ENCODE measurements around the gene SLC6A2.

Gene SLC6A2

GRCh38 chr16:55671974-55672280 lies 16.1 kb downstream of the SLC6A2 start:
- H3K4me1 ChIP-seq (ENCODE audit: control insufficient read depth, insufficient read depth, low read depth, low read length): no peaks in the 10 kb centered on the region
- H2BK15ac ChIP-seq (ENCODE audit: low read depth, poor library complexity, severe bottlenecking): no peak overlapping the region
- no peak overlapping the region for H3K23ac ChIP-seq (ENCODE audit: low read length in 2 of 2)
- H3K27ac ChIP-seq (ENCODE audit: low read length, poor library complexity, severe bottlenecking): no peak overlapping the region
- H3K4ac ChIP-seq (ENCODE audit: low read depth in 1 of 2, low read length in 2 of 2): no peak overlapping the region
- no peak overlapping the region for H2BK5ac ChIP-seq (ENCODE audit: low read depth, low read length, poor library complexity, severe bottlenecking)
- no peak overlapping the region for H4K8ac ChIP-seq (ENCODE audit: low read length)
- no peak overlapping the region for H3K14ac ChIP-seq (ENCODE audit: low read length in 2 of 2)
- 89% methylated on average over 10 of the region's 10 CpGs for WGBS
- no peak overlapping the region for H3K18ac ChIP-seq (ENCODE audit: low read depth in 1 of 2, low read length in 2 of 2)
- H3K4me2 ChIP-seq (ENCODE audit: low read length, poor library complexity, severe bottlenecking): no peak overlapping the region
- no peak overlapping the region for H2BK12ac ChIP-seq (ENCODE audit: low read length in 2 of 2)
- H3K36me3 ChIP-seq (ENCODE audit: control insufficient read depth in 1 of 2, insufficient read depth in 2 of 2, low read depth in 1 of 2, low read length in 2 of 2): no peaks in the 10 kb centered on the region
- H2AFZ ChIP-seq (ENCODE audit: low read depth, low read length): no peak overlapping the region
- peak overlapping the region; percentile 6 for H3K9ac ChIP-seq (ENCODE audit: low read length)
- H3K79me1 ChIP-seq (replicated peaks; ENCODE audit: low read length, poor library complexity, severe bottlenecking): no peaks in the 10 kb centered on the region
- no peaks in the 10 kb centered on the region for H3K9me3 ChIP-seq (ENCODE audit: control insufficient read depth, low read length)
- no peak for DNase-seq
- H2BK120ac ChIP-seq (ENCODE audit: low read depth, low read length): no peak overlapping the region
- H2AK5ac ChIP-seq (ENCODE audit: low read length, severe bottlenecking): no peak overlapping the region
- H4K91ac ChIP-seq (ENCODE audit: low read length): no peak overlapping the region
- no peak overlapping the region for H3K4me3 ChIP-seq (ENCODE audit: insufficient read depth in 1 of 2, low read depth in 1 of 2, low read length in 2 of 2)
- peaks cover under 1 to 2% of the 10 kb centered on the region in 2 experiments for H3K27me3 ChIP-seq (ENCODE audit: control insufficient read depth in 1 of 2, insufficient read depth in 1 of 2, low read length in 2 of 2)

- peaks cover 0 to 5% of the 10 kb centered on the region in 2 experiments for H3K27me3 ChIP-seq (ENCODE audit: control insufficient read depth in 1 of 2, insufficient read depth in 1 of 2, low read length in 2 of 2)
- WGBS: 65% methylated on average over 5 of the region's 6 CpGs
- H3K14ac ChIP-seq (ENCODE audit: low read length in 2 of 2): no peak overlapping the region
These were observed 16.7 kb downstream of the SLC6A2 start for GRCh38 chr16:55672471-55672870.

DNA sequence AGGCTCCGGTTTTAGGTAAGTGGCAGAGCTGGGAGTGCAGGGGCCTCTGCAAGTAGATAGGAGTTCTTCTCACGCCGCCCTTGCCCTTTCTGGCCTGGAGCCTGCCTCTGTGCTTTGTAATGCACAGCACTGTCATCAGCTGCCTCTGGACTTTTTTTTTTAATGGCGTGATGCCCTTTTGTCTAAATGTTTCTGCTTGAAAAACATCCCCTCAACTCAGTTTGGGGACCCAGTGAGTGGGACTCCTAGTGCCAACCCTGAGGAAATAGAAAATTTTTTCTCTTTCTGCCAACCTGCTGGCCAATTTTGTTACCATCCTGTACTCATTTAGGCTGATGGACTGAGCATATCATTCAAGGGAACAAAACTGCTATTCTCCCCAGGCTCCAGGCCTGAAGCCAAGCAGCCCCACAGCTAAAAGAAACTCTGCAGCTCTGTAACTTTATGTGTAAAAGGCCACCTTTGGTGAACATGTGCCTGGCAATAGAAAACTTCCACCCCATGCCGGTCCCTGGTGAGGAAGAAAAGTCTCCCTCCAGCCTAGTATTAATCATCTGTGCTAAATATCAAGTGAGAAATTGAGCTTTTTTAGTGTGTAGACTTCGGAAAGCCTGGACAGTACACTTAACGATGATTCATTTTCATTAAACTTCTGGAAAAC lies 22.5 kb downstream of the SLC6A2 start:
- Histone ChIP-seq H2BK12ac (ENCODE audit: low read length in 2 of 2) (no peak overlapping the region), H2BK5ac (ENCODE audit: low read depth, low read length, poor library complexity, severe bottlenecking) (no peak overlapping the region), H2BK15ac (ENCODE audit: low read depth, poor library complexity, severe bottlenecking) (no peak overlapping the region), H3K18ac (ENCODE audit: low read depth in 1 of 2, low read length in 2 of 2) (no peak overlapping the region), H4K91ac (ENCODE audit: low read length) (no peak overlapping the region), H3K27ac (ENCODE audit: low read length, poor library complexity, severe bottlenecking) (no peak overlapping the region), H2AFZ (ENCODE audit: low read depth, low read length) (no peak overlapping the region), H3K4me3 (ENCODE audit: insufficient read depth in 1 of 2, low read depth in 1 of 2, low read length in 2 of 2) (no peak overlapping the region), H3K23ac (ENCODE audit: low read length in 2 of 2) (no peak overlapping the region), H4K8ac (ENCODE audit: low read length) (no peak overlapping the region), H3K36me3 (ENCODE audit: control insufficient read depth in 1 of 2, insufficient read depth in 2 of 2, low read depth in 1 of 2, low read length in 2 of 2) (no peaks in the 10 kb centered on the region), H3K14ac (ENCODE audit: low read length in 2 of 2) (no peak overlapping the region), H3K9me3 (ENCODE audit: control insufficient read depth, low read length) (no peaks in the 10 kb centered on the region), H3K9ac (ENCODE audit: low read length) (peak overlapping the region; percentile 15), H3K27me3 (ENCODE audit: control insufficient read depth in 1 of 2, insufficient read depth in 1 of 2, low read length in 2 of 2) (peaks cover 5% of the 10 kb centered on the region in 2 experiments), H3K4me1 (ENCODE audit: control insufficient read depth, insufficient read depth, low read depth, low read length) (no peaks in the 10 kb centered on the region), H2AK5ac (ENCODE audit: low read length, severe bottlenecking) (no peak overlapping the region), H3K4ac (ENCODE audit: low read depth in 1 of 2, low read length in 2 of 2) (no peak overlapping the region), H2BK120ac (ENCODE audit: low read depth, low read length) (no peak overlapping the region), H3K4me2 (ENCODE audit: low read length, poor library complexity, severe bottlenecking) (no peak overlapping the region), H3K79me1 (replicated peaks; ENCODE audit: low read length, poor library complexity, severe bottlenecking) (no peaks in the 10 kb centered on the region)
- no peak for DNase-seq
- WGBS: 70% methylated on average over 6 of the region's 7 CpGs

More at GRCh38 chr16:55672471-55672870, 16.7 kb downstream of the SLC6A2 start:
- H3K4me1 ChIP-seq (ENCODE audit: control insufficient read depth, insufficient read depth, low read depth, low read length): no peaks in the 10 kb centered on the region
- no peak overlapping the region for H3K18ac ChIP-seq (ENCODE audit: low read depth in 1 of 2, low read length in 2 of 2)
- no peak overlapping the region for H3K4me3 ChIP-seq (ENCODE audit: insufficient read depth in 1 of 2, low read depth in 1 of 2, low read length in 2 of 2)
- peak overlapping the region; percentile 6 for H3K9ac ChIP-seq (ENCODE audit: low read length)
- no peak overlapping the region for H4K8ac ChIP-seq (ENCODE audit: low read length)
- H2BK5ac ChIP-seq (ENCODE audit: low read depth, low read length, poor library complexity, severe bottlenecking): no peak overlapping the region
- no peak overlapping the region for H3K23ac ChIP-seq (ENCODE audit: low read length in 2 of 2)
- no peak overlapping the region for H2AK5ac ChIP-seq (ENCODE audit: low read length, severe bottlenecking)
- no peak overlapping the region for H2BK15ac ChIP-seq (ENCODE audit: low read depth, poor library complexity, severe bottlenecking)
- no peak overlapping the region for H2BK12ac ChIP-seq (ENCODE audit: low read length in 2 of 2)
- H2BK120ac ChIP-seq (ENCODE audit: low read depth, low read length): no peak overlapping the region
- H4K91ac ChIP-seq (ENCODE audit: low read length): no peak overlapping the region
- no peak for DNase-seq
- no peaks in the 10 kb centered on the region for H3K36me3 ChIP-seq (ENCODE audit: control insufficient read depth in 1 of 2, insufficient read depth in 2 of 2, low read depth in 1 of 2, low read length in 2 of 2)
- H3K27ac ChIP-seq (ENCODE audit: low read length, poor library complexity, severe bottlenecking): no peak overlapping the region
- H3K4ac ChIP-seq (ENCODE audit: low read depth in 1 of 2, low read length in 2 of 2): no peak overlapping the region
- H2AFZ ChIP-seq (ENCODE audit: low read depth, low read length): no peak overlapping the region
- H3K9me3 ChIP-seq (ENCODE audit: control insufficient read depth, low read length): no peaks in the 10 kb centered on the region
- H3K79me1 ChIP-seq (replicated peaks; ENCODE audit: low read length, poor library complexity, severe bottlenecking): no peaks in the 10 kb centered on the region
- H3K4me2 ChIP-seq (ENCODE audit: low read length, poor library complexity, severe bottlenecking): no peak overlapping the region

- Histone ChIP-seq H3K4me2 (ENCODE audit: low read length, poor library complexity, severe bottlenecking) (no peak overlapping the region), H3K9ac (ENCODE audit: low read length) (no peak overlapping the region), H3K27ac (ENCODE audit: low read length, poor library complexity, severe bottlenecking) (no peak overlapping the region), H2BK15ac (ENCODE audit: low read depth, poor library complexity, severe bottlenecking) (no peak overlapping the region), H2BK5ac (ENCODE audit: low read depth, low read length, poor library complexity, severe bottlenecking) (no peak overlapping the region), H3K79me1 (replicated peaks; ENCODE audit: low read length, poor library complexity, severe bottlenecking) (no peaks in the 10 kb centered on the region), H3K27me3 (ENCODE audit: control insufficient read depth in 1 of 2, insufficient read depth in 1 of 2, low read length in 2 of 2) (peaks cover 3 to 11% of the 10 kb centered on the region in 2 experiments), H2AFZ (ENCODE audit: low read depth, low read length) (no peak overlapping the region), H3K4me3 (ENCODE audit: insufficient read depth in 1 of 2, low read depth in 1 of 2, low read length in 2 of 2) (no peak overlapping the region), H3K18ac (ENCODE audit: low read depth in 1 of 2, low read length in 2 of 2) (no peak overlapping the region), H3K9me3 (ENCODE audit: control insufficient read depth, low read length) (peaks cover 10% of the 10 kb centered on the region), H3K4me1 (ENCODE audit: control insufficient read depth, insufficient read depth, low read depth, low read length) (no peaks in the 10 kb centered on the region), H3K23ac (ENCODE audit: low read length in 2 of 2) (no peak overlapping the region), H2BK12ac (ENCODE audit: low read length in 2 of 2) (no peak overlapping the region), H2AK5ac (ENCODE audit: low read length, severe bottlenecking) (no peak overlapping the region), H3K14ac (ENCODE audit: low read length in 2 of 2) (no peak overlapping the region), H3K4ac (ENCODE audit: low read depth in 1 of 2, low read length in 2 of 2) (no peak overlapping the region), H3K36me3 (ENCODE audit: control insufficient read depth in 1 of 2, insufficient read depth in 2 of 2, low read depth in 1 of 2, low read length in 2 of 2) (no peaks in the 10 kb centered on the region), H4K8ac (ENCODE audit: low read length) (no peak overlapping the region), H4K91ac (ENCODE audit: low read length) (no peak overlapping the region), H2BK120ac (ENCODE audit: low read depth, low read length) (no peak overlapping the region)
- DNase-seq: no peak
- 80% methylated on average over 7 of the region's 7 CpGs for WGBS
These were observed 26.3 kb downstream of the SLC6A2 start for GRCh38 chr16:55682086-55682485.
